ENCODE data around the gene CCDC60.
A peak's percentile ranks its signal among the peaks of the same experiment; 100 is the strongest.

CCDC60 gene

GRCh38 chr12:119447618-119448017 lies 113.1 kb downstream of the CCDC60 start:
- DNase-seq = no peak

DNA sequence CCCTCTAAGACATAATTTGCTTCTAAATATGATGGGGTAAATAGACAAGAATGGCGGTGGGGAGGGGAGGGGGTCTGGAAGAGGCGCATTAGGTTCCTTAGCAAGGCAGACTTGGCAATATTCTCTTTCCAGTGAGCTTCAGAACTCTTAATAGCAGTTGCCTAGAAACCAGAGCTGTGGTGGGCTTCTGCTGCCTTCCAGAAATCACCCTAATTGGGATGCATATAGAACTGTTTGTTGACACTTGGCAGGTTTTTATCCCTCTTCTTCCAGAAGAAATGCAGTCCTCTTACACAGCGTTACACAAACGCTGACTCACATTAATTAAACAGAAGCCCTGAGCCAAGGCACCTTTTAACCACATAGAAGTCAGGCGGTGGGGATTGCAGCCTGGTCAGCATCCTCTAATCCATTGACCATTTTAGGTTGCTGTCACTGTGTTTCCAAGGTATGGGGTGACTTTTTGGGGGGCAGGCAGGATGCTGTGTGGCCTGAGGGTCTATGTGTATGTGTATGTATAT lies 114.1 kb downstream of the CCDC60 start:
- no peak for DNase-seq

GRCh38 chr12:119450771-119451170 lies 116.2 kb downstream of the CCDC60 start:
- DNase-seq = no peak

- no peak for DNase-seq
These were observed 122.3 kb downstream of the CCDC60 start for GRCh38 chr12:119456824-119457223.

DNA sequence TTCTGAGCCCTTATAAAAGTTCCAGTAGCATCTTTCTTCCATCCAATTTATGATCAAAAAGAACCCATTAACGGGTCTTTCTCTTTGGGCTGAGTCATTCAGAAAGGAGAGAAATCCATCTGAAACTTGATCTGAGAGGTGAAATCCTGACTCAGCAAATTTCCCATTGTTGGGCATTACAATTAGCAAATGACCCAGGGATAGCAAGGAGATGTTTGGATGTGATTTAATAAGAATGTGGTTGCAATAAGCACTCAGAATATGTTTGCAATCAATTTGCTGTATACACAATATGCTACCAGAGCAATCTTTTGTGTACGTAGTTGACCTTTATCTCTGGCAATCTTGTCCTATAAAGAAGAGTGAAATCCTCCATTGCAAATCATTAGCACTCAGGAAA lies 122.7 kb downstream of the CCDC60 start:
- no peak for DNase-seq

GRCh38 chr12:119459481-119459880 lies 125.0 kb downstream of the CCDC60 start:
- no peak for DNase-seq

GRCh38 chr12:119460876-119461275 lies 126.3 kb downstream of the CCDC60 start:
- DNase-seq = no peak

DNA sequence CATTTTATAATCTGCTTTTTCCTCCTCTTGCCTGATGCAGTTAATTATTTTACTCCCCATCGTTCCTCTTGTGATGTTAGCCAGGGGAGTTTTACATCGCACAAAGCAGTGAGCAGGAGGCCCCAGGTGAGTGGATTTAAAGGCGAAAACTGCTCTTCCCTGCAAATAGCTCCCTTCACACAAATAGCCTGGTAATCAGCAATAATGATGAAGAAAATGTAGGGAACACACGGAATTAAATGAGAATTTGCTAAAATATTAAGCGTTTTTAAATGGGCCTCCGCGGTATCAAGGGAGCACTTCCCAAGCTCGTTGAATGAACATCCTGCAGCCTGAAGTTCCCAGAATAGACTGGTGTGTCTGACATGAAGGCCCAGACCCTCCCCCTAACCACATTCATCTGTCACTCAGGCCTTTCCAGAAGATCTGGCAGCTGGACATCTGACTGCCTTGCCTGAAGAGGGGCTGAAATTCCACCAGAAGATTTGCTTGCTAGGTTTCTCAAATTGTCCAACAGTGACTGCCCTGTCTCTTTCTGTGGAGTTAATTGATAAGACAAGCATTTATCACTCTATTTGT lies 127.2 kb downstream of the CCDC60 start:
- no peak for DNase-seq

- no peak for DNase-seq
These were observed 128.8 kb downstream of the CCDC60 start for GRCh38 chr12:119463211-119463926.

DNA sequence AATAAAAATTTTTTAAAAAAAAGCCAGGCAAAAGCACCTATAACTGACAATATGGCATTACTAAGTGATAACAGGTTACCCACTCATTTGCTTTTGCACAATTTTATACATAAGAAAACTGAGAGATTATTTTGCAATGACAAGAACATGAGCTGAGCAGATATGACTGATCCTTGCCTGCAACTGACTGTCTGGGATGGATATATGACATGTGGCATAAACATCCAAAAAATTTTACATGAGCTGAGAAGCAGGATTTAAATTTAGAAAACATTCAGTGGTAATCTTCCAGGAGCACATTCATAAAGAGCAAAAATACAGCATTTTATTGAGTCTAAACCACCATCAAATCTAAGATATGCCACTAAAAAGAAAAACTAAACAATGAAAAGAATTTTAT lies 133.8 kb downstream of the CCDC60 start:
- no peak for DNase-seq

DNA sequence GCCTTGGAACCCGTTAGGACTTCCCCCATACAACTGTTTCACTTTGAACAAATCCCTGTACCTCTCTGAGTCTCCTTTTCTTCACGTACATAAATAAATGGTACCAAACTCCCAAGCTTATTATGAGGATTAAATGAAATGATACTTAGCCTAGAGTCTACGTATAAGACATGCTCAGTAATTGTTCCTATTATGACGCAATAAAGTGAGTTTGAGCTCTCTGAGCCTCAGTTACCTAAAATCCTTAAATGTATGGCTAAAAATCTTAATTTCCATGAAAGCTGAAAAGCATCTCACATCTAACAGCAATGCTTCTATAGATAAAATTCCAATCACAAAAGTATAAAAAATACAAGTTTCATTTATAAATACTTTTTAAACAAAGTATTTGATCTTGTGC lies 141.1 kb downstream of the CCDC60 start:
- DNase-seq = no peak

GRCh38 chr12:119476951-119477350 lies 142.4 kb downstream of the CCDC60 start:
- DNase-seq = no peak

- DNase-seq = peak in 1 of 2 donors; percentile 7
These were observed 144.6 kb downstream of the CCDC60 start for GRCh38 chr12:119479121-119479561.

GRCh38 chr12:119480551-119480950 lies 146.0 kb downstream of the CCDC60 start:
- DNase-seq = no peak

DNA sequence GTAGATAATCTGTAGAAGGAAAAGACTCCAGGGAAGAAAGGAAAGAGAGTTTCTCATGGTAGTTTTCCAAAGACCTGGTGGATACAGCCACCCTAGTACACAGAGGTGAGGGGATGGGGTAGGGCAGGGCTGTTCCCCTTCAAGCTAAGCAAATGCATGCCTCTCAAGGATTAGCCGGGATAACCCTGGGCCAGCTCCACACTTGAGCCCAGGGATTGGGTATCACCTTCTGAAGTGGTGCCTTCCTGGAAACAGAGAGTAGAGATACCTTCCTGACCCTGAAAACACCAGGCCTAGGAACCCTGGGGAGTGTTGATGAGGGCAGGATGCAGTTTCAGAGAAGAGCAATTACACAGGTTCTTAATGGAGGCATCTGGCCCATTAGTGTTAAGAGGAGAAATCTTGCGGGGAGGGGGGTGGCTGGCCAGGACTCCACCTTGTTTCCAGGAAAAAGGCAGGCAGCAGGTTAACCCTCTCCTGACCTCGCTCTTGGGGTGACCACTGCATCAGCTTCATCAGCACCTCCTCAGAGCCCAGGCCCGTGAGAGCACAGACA lies 152.1 kb downstream of the CCDC60 start:
- no peak for DNase-seq

GRCh38 chr12:119491814-119492213 lies 157.3 kb downstream of the CCDC60 start:
- no peak for DNase-seq

- DNase-seq = no peak
These were observed 165.7 kb downstream of the CCDC60 start for GRCh38 chr12:119500209-119500608.

- no peak for DNase-seq
These were observed 166.5 kb downstream of the CCDC60 start for GRCh38 chr12:119501052-119501451.

- DNase-seq = no peak
These were observed 170.5 kb downstream of the CCDC60 start for GRCh38 chr12:119505001-119505400.

- DNase-seq = no peak
These were observed 178.4 kb downstream of the CCDC60 start for GRCh38 chr12:119512772-119513497.

GRCh38 chr12:119528241-119528640 lies 193.7 kb downstream of the CCDC60 start:
- DNase-seq = no peak

GRCh38 chr12:119540476-119540875 lies 205.9 kb downstream of the CCDC60 start:
- DNase-seq = no peak
